Occipital lobe (tissue), 2 donors: ENCODE results near the gene DNAJC8. TPM values are rescaled to one million over a fixed set of nuclear protein-coding genes. Genes with fewer than 3 reads are reported as not detected.

Experiments used
- DNase-seq: peaks from one replicate; lab custom pipeline; 2025; lab: John Stamatoyannopoulos, UW
- total RNA-seq: library from RNA; depleted of rRNA; stranded (reverse); fragments of >200 nt; gene quantifications from one replicate; pipeline ENCODE4 v1.2.3, GENCODE V29; 2014

Gene DNAJC8
- total RNA-seq: 36.7 TPM

GRCh38 chr1:28232558-28233263 is at the start of gene DNAJC8:
Gene DNAJC8 (minus strand): TSS chr1:28233029. CDS start chr1:28232998, 31 bp downstream.
- DNase-seq: peak; percentile 87

GRCh38 chr1:28281608-28282425 is 49.0 kb upstream of the DNAJC8 start:
- no peak for DNase-seq

- no peak for DNase-seq
Measured at GRCh38 chr1:28280977-28281381, 48.1 kb upstream of the DNAJC8 start.

GRCh38 chr1:28280501-28280900 is 47.7 kb upstream of the DNAJC8 start:
- DNase-seq: no peak

GRCh38 chr1:28279721-28280120 is 46.9 kb upstream of the DNAJC8 start:
- no peak for DNase-seq

- DNase-seq: no peak
Measured at GRCh38 chr1:28278763-28279162, 45.9 kb upstream of the DNAJC8 start.

GRCh38 chr1:28273216-28273860 is 40.5 kb upstream of the DNAJC8 start:
- no peak for DNase-seq

- DNase-seq: no peak
Measured at GRCh38 chr1:28272215-28272852, 39.5 kb upstream of the DNAJC8 start.

GRCh38 chr1:28269529-28269928 is 36.7 kb upstream of the DNAJC8 start:
- no peak for DNase-seq

- DNase-seq: no peak
Measured at GRCh38 chr1:28267633-28268032, 34.8 kb upstream of the DNAJC8 start.

GRCh38 chr1:28266920-28267322 is 34.1 kb upstream of the DNAJC8 start:
- no peak for DNase-seq

- DNase-seq: no peak
Measured at GRCh38 chr1:28265577-28265976, 32.7 kb upstream of the DNAJC8 start.

- no peak for DNase-seq
Measured at GRCh38 chr1:28264897-28265296, 32.1 kb upstream of the DNAJC8 start.

- DNase-seq: no peak
Measured at GRCh38 chr1:28260803-28261174, 28.0 kb upstream of the DNAJC8 start.

GRCh38 chr1:28259934-28260802 is 27.3 kb upstream of the DNAJC8 start:
- DNase-seq: peak; percentile 29

- DNase-seq: peak; percentile 98
Measured at GRCh38 chr1:28259252-28259933, 26.6 kb upstream of the DNAJC8 start, which contains the start of gene SESN2. Gene SESN2 (plus strand): TSS chr1:28259518. CDS start chr1:28259848, 330 bp downstream.

- DNase-seq: no peak
Measured at GRCh38 chr1:28258628-28259251, 25.9 kb upstream of the DNAJC8 start.

- DNase-seq: no peak
Measured at GRCh38 chr1:28257736-28258135, 24.9 kb upstream of the DNAJC8 start.

- no peak for DNase-seq
Measured at GRCh38 chr1:28256197-28256827, 23.5 kb upstream of the DNAJC8 start.
